ENCODE data around the gene PPDPF. TPM values are rescaled to one million over a fixed set of nuclear protein-coding genes. Genes with fewer than 3 reads are reported as not detected.

Gene PPDPF
- total RNA-seq, 4 donors from 2014 or later: 35.8 to 200 (median 88.6) TPM

- Histone ChIP-seq H3K4me1 (no peaks in the 10 kb centered on the region), H3K27me3 (peaks cover 0 to 4% of the 10 kb centered on the region in 2 donors), H3K27ac (no peak overlapping the region), H3K4me3 (no peak overlapping the region), H3K9me3 (no peaks in the 10 kb centered on the region), H3K36me3 (no peaks in the 10 kb centered on the region)
- intact Hi-C loops (cut with DNase I; ENCODE audit: low total_unique reads): no loop called here
- no peak for DNase-seq
- no peak for TF ChIP-seq POLR2A (IDR thresholded peaks at IDR 0.05)
- no peak for TF ChIP-seq CTCF (IDR thresholded peaks at IDR 0.05)
Observed at GRCh38 chr20:63530788-63531160, 10.2 kb downstream of the PPDPF start.

- Histone ChIP-seq H3K27me3 (peaks cover 4 to 6% of the 10 kb centered on the region in 2 donors), H3K36me3 (no peaks in the 10 kb centered on the region), H3K4me3 (no peak overlapping the region), H3K9me3 (no peaks in the 10 kb centered on the region), H3K4me1 (no peaks in the 10 kb centered on the region), H3K27ac (no peak overlapping the region)
- intact Hi-C loops (cut with DNase I; ENCODE audit: low total_unique reads): no loop called here
- no peak for DNase-seq
- TF ChIP-seq CTCF (IDR thresholded peaks at IDR 0.05): no peak
- TF ChIP-seq POLR2A (IDR thresholded peaks at IDR 0.05): no peak
Observed at GRCh38 chr20:63531686-63532448, 11.3 kb downstream of the PPDPF start.

- Histone ChIP-seq H3K4me3 (no peak overlapping the region), H3K9me3 (no peaks in the 10 kb centered on the region), H3K4me1 (no peaks in the 10 kb centered on the region), H3K36me3 (no peaks in the 10 kb centered on the region), H3K27ac (no peak overlapping the region), H3K27me3 (peaks cover 10% of the 10 kb centered on the region in 2 donors)
- no peak for DNase-seq
- intact Hi-C loops (cut with DNase I; ENCODE audit: low total_unique reads): no loop called here
- TF ChIP-seq POLR2A (IDR thresholded peaks at IDR 0.05): no peak
- TF ChIP-seq CTCF (IDR thresholded peaks at IDR 0.05): no peak
Observed at GRCh38 chr20:63532449-63532971, 11.9 kb downstream of the PPDPF start.

GRCh38 chr20:63533388-63533787, 12.8 kb downstream of the PPDPF start:
- Histone ChIP-seq H3K4me1 (no peaks in the 10 kb centered on the region), H3K27me3 (peaks cover 11 to 12% of the 10 kb centered on the region in 2 donors), H3K4me3 (no peak overlapping the region), H3K36me3 (no peaks in the 10 kb centered on the region), H3K9me3 (no peaks in the 10 kb centered on the region), H3K27ac (no peak overlapping the region)
- DNase-seq: no peak
- TF ChIP-seq POLR2A (IDR thresholded peaks at IDR 0.05) (no peak), CTCF (IDR thresholded peaks at IDR 0.05) (no peak)
- intact Hi-C loops (cut with DNase I; ENCODE audit: low total_unique reads): no loop called here

GRCh38 chr20:63533871-63534393, 13.4 kb downstream of the PPDPF start:
- H3K27ac ChIP-seq: no peak overlapping the region
- TF ChIP-seq POLR2A (IDR thresholded peaks at IDR 0.05) (no peak), CTCF (IDR thresholded peaks at IDR 0.05) (no peak)
- no peak for DNase-seq
- peaks cover 11 to 12% of the 10 kb centered on the region in 2 donors for H3K27me3 ChIP-seq
- H3K4me1 ChIP-seq: no peaks in the 10 kb centered on the region
- H3K4me3 ChIP-seq: no peak overlapping the region
- H3K9me3 ChIP-seq: no peaks in the 10 kb centered on the region
- no peaks in the 10 kb centered on the region for H3K36me3 ChIP-seq
- intact Hi-C loops (cut with DNase I; ENCODE audit: low total_unique reads): no loop called here

Measured in uterus (tissue), 4 donors.